Measurements from ENCODE around the gene COX6B1. TPM values are rescaled to one million over a fixed set of nuclear protein-coding genes. Genes with fewer than 3 reads are reported as not detected.

The COX6B1 gene
- polyA plus RNA-seq, 1 of the 3 experiments (the other 2 are of a cell fraction): 826 TPM

DNA sequence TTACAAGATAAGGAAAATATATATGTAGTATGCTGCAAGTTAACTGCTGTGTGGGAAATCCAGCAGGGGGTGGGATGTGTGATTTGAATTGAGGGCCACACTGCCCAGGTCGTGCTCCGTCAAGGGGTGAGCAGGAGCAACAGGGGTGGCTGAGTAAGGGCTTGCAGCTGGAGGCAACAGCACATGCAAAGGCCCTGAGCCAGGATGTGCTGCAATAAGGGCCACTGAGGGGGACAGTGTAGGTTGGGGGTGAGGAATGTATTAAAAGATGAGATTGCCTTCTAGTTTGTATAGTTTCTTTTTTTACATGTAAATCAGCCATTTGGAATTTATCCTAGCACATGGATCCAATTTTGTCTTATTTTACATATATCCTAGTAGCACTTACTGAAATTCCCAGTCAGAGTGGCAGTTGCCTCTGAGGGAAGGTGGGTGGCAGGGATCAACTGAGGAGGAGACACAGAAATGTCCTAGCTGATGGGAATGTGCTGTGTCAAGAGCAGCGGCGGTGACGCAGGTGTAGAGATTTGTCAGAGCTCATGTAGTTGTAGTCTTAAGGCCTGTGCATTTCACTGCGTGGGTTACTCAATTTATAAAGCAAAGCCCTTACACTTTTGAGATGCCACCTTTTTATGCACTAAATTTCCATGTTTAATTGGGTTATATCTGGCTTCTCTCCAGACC, 24.7 kb upstream of the COX6B1 start:
- POLR2A ChIA-PET: interaction anchor here (0.6 kb wide), 1 partner anchor 10 kb away, joined by 3 read pairs; no protein-coding TSS in a partner anchor
- H3K27ac ChIP-seq (ENCODE audit: low read depth in 2 of 2, low read length in 1 of 2): no peak overlapping the region
- TF ChIP-seq GABPA (IDR thresholded peaks at IDR 0.05; ENCODE audit: low read depth) (no peak), MAX (IDR thresholded peaks at IDR 0.05; ENCODE audit: low read depth) (no peak), CHD2 (IDR thresholded peaks at IDR 0.05; ENCODE audit: low read length, partially characterized antibody) (no peak), SMC3 (IDR thresholded peaks at IDR 0.05; ENCODE audit: low read depth, low read length) (no peak), TAF1 (IDR thresholded peaks at IDR 0.05; ENCODE audit: borderline replicate concordance, low read depth, low read length) (no peak), FOSL2 (IDR thresholded peaks at IDR 0.05; ENCODE audit: borderline replicate concordance, low read depth) (no peak), RFX5 (IDR thresholded peaks at IDR 0.05; ENCODE audit: low read length) (no peak), FOXM1 (IDR thresholded peaks at IDR 0.05; ENCODE audit: low read depth) (no peak), RAD21 (IDR thresholded peaks at IDR 0.05; ENCODE audit: low read length) (no peak), ELF1 (IDR thresholded peaks at IDR 0.05) (no peak), USF1 (IDR thresholded peaks at IDR 0.05; ENCODE audit: borderline replicate concordance, low read depth) (no peak), USF2 (IDR thresholded peaks at IDR 0.05; ENCODE audit: borderline replicate concordance, low read depth, low read length) (no peak), GATA2 (CRISPR knock-in tag; IDR thresholded peaks at IDR 0.05) (no peak), RCOR1 (IDR thresholded peaks at IDR 0.05; ENCODE audit: low read length) (no peak), EP300 (IDR thresholded peaks at IDR 0.05; ENCODE audit: borderline replicate concordance in 1 of 2, low read depth in 1 of 2, low read length in 1 of 2) (no peak), POLR2AphosphoS5 (IDR thresholded peaks at IDR 0.05; ENCODE audit: low read depth, low read length) (no peak), EZH2phosphoT487 (IDR thresholded peaks at IDR 0.05; ENCODE audit: borderline replicate concordance, low read depth) (no peak)
- TF ChIP-seq, protein P1, sequence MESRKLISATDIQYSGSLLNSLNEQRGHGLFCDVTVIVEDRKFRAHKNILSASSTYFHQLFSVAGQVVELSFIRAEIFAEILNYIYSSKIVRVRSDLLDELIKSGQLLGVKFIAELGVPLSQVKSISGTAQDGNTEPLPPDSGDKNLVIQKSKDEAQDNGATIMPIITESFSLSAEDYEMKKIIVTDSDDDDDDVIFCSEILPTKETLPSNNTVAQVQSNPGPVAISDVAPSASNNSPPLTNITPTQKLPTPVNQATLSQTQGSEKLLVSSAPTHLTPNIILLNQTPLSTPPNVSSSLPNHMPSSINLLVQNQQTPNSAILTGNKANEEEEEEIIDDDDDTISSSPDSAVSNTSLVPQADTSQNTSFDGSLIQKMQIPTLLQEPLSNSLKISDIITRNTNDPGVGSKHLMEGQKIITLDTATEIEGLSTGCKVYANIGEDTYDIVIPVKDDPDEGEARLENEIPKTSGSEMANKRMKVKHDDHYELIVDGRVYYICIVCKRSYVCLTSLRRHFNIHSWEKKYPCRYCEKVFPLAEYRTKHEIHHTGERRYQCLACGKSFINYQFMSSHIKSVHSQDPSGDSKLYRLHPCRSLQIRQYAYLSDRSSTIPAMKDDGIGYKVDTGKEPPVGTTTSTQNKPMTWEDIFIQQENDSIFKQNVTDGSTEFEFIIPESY (IDR thresholded peaks at IDR 0.05; ENCODE audit: borderline replicate concordance, low read depth): no peak
- TF ChIP-seq, protein P2, sequence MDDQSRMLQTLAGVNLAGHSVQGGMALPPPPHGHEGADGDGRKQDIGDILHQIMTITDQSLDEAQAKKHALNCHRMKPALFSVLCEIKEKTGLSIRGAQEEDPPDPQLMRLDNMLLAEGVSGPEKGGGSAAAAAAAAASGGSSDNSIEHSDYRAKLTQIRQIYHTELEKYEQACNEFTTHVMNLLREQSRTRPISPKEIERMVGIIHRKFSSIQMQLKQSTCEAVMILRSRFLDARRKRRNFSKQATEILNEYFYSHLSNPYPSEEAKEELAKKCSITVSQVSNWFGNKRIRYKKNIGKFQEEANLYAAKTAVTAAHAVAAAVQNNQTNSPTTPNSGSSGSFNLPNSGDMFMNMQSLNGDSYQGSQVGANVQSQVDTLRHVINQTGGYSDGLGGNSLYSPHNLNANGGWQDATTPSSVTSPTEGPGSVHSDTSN (IDR thresholded peaks at IDR 0.05): no peak
- H3K79me2 ChIP-seq (ENCODE audit: insufficient read depth): no peaks in the 10 kb centered on the region
- no peaks in the 10 kb centered on the region for H4K20me1 ChIP-seq (ENCODE audit: insufficient read depth)
- no peak overlapping the region for H3K4me2 ChIP-seq
- 93% methylated on average over 6 of the region's 6 CpGs for WGBS (ENCODE audit: low lambda C conversion rate)
- H3F3A ChIP-seq (replicated peaks; ENCODE audit: insufficient read depth): peaks cover 9% of the 10 kb centered on the region
- H3K9ac ChIP-seq: no peak overlapping the region
- H3K9me3 ChIP-seq: no peaks in the 10 kb centered on the region
- no peak overlapping the region for H2AFZ ChIP-seq (ENCODE audit: low read depth)
- peaks cover 0 to 5% of the 10 kb centered on the region in 2 experiments; a peak in 1 of 4 replicates for H3K4me1 ChIP-seq (ENCODE audit: control insufficient read depth in 1 of 2, insufficient read depth in 2 of 2, low read depth in 1 of 2, low read length in 1 of 2)
- no peaks in the 10 kb centered on the region for H3K9me2 ChIP-seq
- H3K36me3 ChIP-seq (replicated peaks in 1 of 2; ENCODE audit: control insufficient read depth in 1 of 2, insufficient read depth in 2 of 2, low read length in 1 of 2): peaks cover 0 to 3% of the 10 kb centered on the region in 2 experiments
- no peak for DNase-seq
- H3K27me3 ChIP-seq (ENCODE audit: insufficient read depth): no peaks in the 10 kb centered on the region
- H3K4me3 ChIP-seq (ENCODE audit: low read depth in 2 of 2, low read length in 1 of 2): no peak overlapping the region
- CTCF ChIA-PET: no interaction called here

Data from SK-N-SH (cell line).